IPS DF 6.9 (cell line): ENCODE data around the gene TLR7.

Experiments
- DNase-seq: peaks from one replicate; pipeline ENCODE4 v3.0.0-alpha.2; 2013; ENCODE audit warnings: low read depth, low spot score
- H3K27ac ChIP-seq: one replicate; pipeline ENCODE4 v1.5.1; 2013; ENCODE audit warnings: low read length, control low read depth
- H3K27me3 ChIP-seq: 2 replicates; pipeline ENCODE4 v1.6.1; 2013; ENCODE audit warnings: mild to moderate bottlenecking, low read length; ENCODE audit not compliant: control insufficient read depth, insufficient read depth
- H3K36me3 ChIP-seq: 2 replicates; pipeline ENCODE4 v1.6.1; 2013; ENCODE audit warnings: low read length; ENCODE audit not compliant: control insufficient read depth, insufficient read depth
- H3K4me1 ChIP-seq: 2 replicates; pipeline ENCODE4 v1.6.1; 2013; ENCODE audit warnings: low read length; ENCODE audit not compliant: control insufficient read depth, insufficient read depth
- H3K4me3 ChIP-seq: 2 replicates; pipeline ENCODE4 v1.5.1; 2013; ENCODE audit warnings: mild to moderate bottlenecking, low read length
- H3K9me3 ChIP-seq: 2 replicates; pipeline ENCODE4 v1.6.1; 2013; ENCODE audit warnings: low read length, inconsistent platforms; ENCODE audit not compliant: control insufficient read depth, insufficient read depth
- WGBS: extraction: QIAGEN DNeasy Blood & Tissue Kit; methylation state at CpG from one replicate; pipeline ENCODE4 v1.1.7; 2013; ENCODE audit warnings: mixed read lengths, missing lambda C conversion rate; ENCODE audit not compliant: insufficient read length, insufficient coverage; 5-methylcytosine and 5-hydroxymethylcytosine counted together

TLR7 gene

GRCh38 chrX:12866451-12867377 lies at the start of gene TLR7:
TSS of gene TLR7 (plus strand) at chrX:12867072. CDS start at chrX:12867579, 507 bp downstream.
- Histone ChIP-seq H3K9me3 (no peaks in the 10 kb centered on the region), H3K36me3 (no peaks in the 10 kb centered on the region), H3K4me1 (no peaks in the 10 kb centered on the region), H3K27me3 (no peaks in the 10 kb centered on the region), H3K4me3 (no peak within 1 kb of the TSS), H3K27ac (no peak within 1 kb of the TSS)
- WGBS = no CpG with 5 or more reads among the region's 7 CpGs
- no peak for DNase-seq

DNA sequence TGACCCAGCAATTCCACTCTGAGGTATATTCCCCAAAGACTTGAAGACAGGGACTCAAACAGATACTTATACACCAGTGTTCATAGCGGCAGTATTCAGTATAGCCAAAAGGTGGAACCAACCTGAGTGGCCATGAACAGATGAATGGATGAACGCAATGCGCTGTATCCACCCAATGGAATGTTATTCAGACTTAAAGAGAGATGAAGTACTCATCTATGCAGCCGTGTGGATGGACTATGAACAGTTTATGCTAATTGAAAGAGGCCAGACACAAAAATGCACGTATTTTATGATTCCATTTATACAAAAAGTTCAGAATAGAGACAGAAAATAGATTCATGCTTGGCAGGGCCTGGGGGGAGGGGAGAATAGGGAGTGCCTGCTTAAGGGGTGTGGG lies 49.3 kb upstream of the TLR7 start:
- Histone ChIP-seq H3K27me3 (no peaks in the 10 kb centered on the region), H3K36me3 (peaks cover 4% of the 10 kb centered on the region; the same call in 1 of the 2 replicates), H3K27ac (no peak overlapping the region), H3K4me3 (no peak overlapping the region), H3K9me3 (no peaks in the 10 kb centered on the region), H3K4me1 (no peaks in the 10 kb centered on the region)
- DNase-seq = no peak
- WGBS = no CpG with 5 or more reads among the region's 5 CpGs

GRCh38 chrX:12819222-12819621 lies 47.6 kb upstream of the TLR7 start:
- Histone ChIP-seq H3K27me3 (no peaks in the 10 kb centered on the region), H3K4me1 (no peaks in the 10 kb centered on the region), H3K4me3 (no peak overlapping the region), H3K9me3 (no peaks in the 10 kb centered on the region), H3K36me3 (peaks cover 4% of the 10 kb centered on the region; the same call in 1 of the 2 replicates), H3K27ac (no peak overlapping the region)
- no CpG with 5 or more reads among the region's 9 CpGs for WGBS
- no peak for DNase-seq

GRCh38 chrX:12820737-12821136 lies 46.1 kb upstream of the TLR7 start:
- no peak for DNase-seq
- no CpG with 5 or more reads among the region's 7 CpGs for WGBS
- Histone ChIP-seq H3K9me3 (no peaks in the 10 kb centered on the region), H3K4me3 (no peak overlapping the region), H3K27me3 (no peaks in the 10 kb centered on the region), H3K4me1 (no peaks in the 10 kb centered on the region), H3K27ac (no peak overlapping the region), H3K36me3 (peaks cover 4% of the 10 kb centered on the region; the same call in 1 of the 2 replicates)

- Histone ChIP-seq H3K36me3 (peaks cover 4% of the 10 kb centered on the region; the same call in 1 of the 2 replicates), H3K9me3 (no peaks in the 10 kb centered on the region), H3K27me3 (no peaks in the 10 kb centered on the region), H3K4me3 (no peak overlapping the region), H3K4me1 (no peaks in the 10 kb centered on the region), H3K27ac (no peak overlapping the region)
- no CpG with 5 or more reads among the region's 9 CpGs for WGBS
- DNase-seq = no peak
These were observed 41.9 kb upstream of the TLR7 start for GRCh38 chrX:12824944-12825343.

- Histone ChIP-seq H3K36me3 (peaks cover 4% of the 10 kb centered on the region; the same call in 1 of the 2 replicates), H3K27ac (no peak overlapping the region), H3K4me3 (no peak overlapping the region), H3K27me3 (no peaks in the 10 kb centered on the region), H3K4me1 (no peaks in the 10 kb centered on the region), H3K9me3 (no peaks in the 10 kb centered on the region)
- no CpG with 5 or more reads among the region's 8 CpGs for WGBS
- no peak for DNase-seq
These were observed 41.1 kb upstream of the TLR7 start for GRCh38 chrX:12825801-12826200.

GRCh38 chrX:12843061-12843667 lies 23.7 kb upstream of the TLR7 start:
- H3K4me3 ChIP-seq = no peak overlapping the region
- no CpG with 5 or more reads among the region's 2 CpGs for WGBS
- no peaks in the 10 kb centered on the region for H3K9me3 ChIP-seq
- no peak overlapping the region for H3K27ac ChIP-seq
- no peak for DNase-seq
- no peaks in the 10 kb centered on the region for H3K36me3 ChIP-seq
- no peaks in the 10 kb centered on the region for H3K4me1 ChIP-seq
- no peaks in the 10 kb centered on the region for H3K27me3 ChIP-seq

DNA sequence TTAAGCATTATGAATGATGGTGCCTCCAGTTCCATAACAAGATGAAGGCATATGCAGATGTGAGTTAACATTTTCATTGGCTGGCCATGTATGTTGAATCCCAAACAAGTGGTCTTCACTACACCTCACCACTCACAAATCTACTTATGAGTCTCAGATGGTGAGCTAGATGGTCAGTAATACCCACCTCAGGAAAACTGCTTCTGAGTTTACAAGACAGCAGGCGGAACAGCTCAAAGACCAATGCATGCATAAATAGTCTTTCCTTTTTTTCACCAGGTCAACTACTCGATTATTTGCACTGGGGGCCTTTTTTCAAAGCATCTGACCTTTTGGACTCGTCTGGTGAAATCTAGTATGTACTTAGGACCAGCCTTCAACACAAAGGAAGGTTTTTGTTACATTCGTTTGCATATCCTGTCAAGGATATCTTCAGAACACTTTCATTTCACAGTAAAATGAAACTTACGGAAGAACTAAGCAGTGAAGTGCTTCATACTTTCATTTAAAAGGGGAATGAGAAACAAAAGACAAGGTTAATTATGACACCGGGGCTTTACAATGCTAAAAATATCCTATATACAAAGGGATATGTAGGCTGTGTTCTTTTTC lies 23.1 kb upstream of the TLR7 start:
- WGBS = no CpG with 5 or more reads among the region's 6 CpGs
- no peaks in the 10 kb centered on the region for H3K4me1 ChIP-seq
- DNase-seq = no peak

GRCh38 chrX:12844319-12844718 lies 22.6 kb upstream of the TLR7 start:
- H3K27me3 ChIP-seq = no peaks in the 10 kb centered on the region
- WGBS = no CpG with 5 or more reads among the region's 3 CpGs
- H3K4me3 ChIP-seq = no peak overlapping the region
- H3K36me3 ChIP-seq = no peaks in the 10 kb centered on the region
- no peak overlapping the region for H3K27ac ChIP-seq
- no peaks in the 10 kb centered on the region for H3K9me3 ChIP-seq
- DNase-seq = no peak
- no peaks in the 10 kb centered on the region for H3K4me1 ChIP-seq

More for the DNA sequence above, 23.1 kb upstream of the TLR7 start:
- no peaks in the 10 kb centered on the region for H3K36me3 ChIP-seq
- no peak overlapping the region for H3K27ac ChIP-seq
- H3K9me3 ChIP-seq = no peaks in the 10 kb centered on the region
- no peak overlapping the region for H3K4me3 ChIP-seq
- no peaks in the 10 kb centered on the region for H3K27me3 ChIP-seq

DNA sequence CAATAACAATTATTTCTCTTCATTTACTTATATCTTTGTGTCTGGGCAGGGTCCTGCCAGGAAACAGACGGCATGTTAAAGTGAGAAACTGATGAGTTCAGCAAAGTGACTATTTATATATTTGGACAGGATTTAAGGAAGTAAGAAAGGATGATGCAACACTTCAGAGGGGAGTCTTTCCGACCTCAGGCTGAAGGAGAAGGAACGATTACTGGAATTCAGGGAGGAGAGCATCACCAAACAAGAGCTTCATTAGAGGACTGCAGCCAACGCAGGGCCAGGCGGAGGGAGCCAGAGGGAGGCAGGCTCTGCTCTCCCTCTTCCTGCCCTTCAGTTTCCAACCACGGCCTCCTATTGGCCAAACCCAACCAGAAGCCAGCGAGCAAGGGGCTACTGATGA lies 1.5 kb upstream of the TLR7 start:
- Histone ChIP-seq H3K27ac (no peak overlapping the region), H3K27me3 (no peaks in the 10 kb centered on the region), H3K4me1 (no peaks in the 10 kb centered on the region), H3K36me3 (no peaks in the 10 kb centered on the region), H3K4me3 (no peak overlapping the region), H3K9me3 (no peaks in the 10 kb centered on the region)
- no peak for DNase-seq
- no CpG with 5 or more reads among the region's 7 CpGs for WGBS
